Left renal cortex interstitium (tissue), 4 donors: ENCODE data around the gene DLEC1. TPM values are rescaled to one million over a fixed set of nuclear protein-coding genes. Genes with fewer than 3 reads are reported as not detected.
A peak's percentile ranks its signal among the peaks of the same experiment; 100 is the strongest.
"Not testable (repeated sequence)": the region's sequence is repeated elsewhere in the genome, so short reads cannot be mapped to it uniquely, and the experiment has no call there.

ENCODE experiments used
- DNase-seq, 4 donors: peaks; one replicate each; pipeline ENCODE4 v3.0.0-alpha.2; 2013; ENCODE audit warnings: low read depth in 4 of 4, low spot score in 2 of 4, missing footprints in 1 of 4
- polyA plus RNA-seq, 4 donors: library from polyadenylated mRNA; unstranded; fragments of 120-200 nt; gene quantifications; one replicate each; pipeline ENCODE4 v1.2.1, GENCODE V29; 2013; ENCODE audit not compliant: insufficient read length in 4 of 4

DLEC1 gene
- polyA plus RNA-seq, 4 donors = 0.45 to 1.4 (median 1.0) TPM

DNA sequence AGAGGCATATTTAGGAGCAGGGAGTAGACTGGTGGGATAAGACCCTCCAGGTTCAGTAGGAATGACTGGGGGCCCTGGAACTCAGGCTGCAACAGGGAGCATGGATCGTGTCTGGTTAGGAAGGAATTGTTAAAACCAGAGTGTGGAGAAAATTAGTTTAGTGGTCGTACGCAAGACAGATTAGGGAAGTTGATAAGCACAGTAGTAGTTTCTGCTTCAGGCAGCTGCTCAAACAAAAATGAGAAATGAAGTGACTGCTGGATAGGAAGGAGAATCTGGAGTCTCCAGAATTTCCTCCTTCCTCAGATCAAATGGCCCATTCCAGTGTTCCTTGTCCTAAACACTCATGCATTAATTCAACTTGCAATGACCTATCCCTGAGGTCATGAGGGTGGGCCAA, 110.7 kb downstream of the DLEC1 start:
- no peak for DNase-seq

DNA sequence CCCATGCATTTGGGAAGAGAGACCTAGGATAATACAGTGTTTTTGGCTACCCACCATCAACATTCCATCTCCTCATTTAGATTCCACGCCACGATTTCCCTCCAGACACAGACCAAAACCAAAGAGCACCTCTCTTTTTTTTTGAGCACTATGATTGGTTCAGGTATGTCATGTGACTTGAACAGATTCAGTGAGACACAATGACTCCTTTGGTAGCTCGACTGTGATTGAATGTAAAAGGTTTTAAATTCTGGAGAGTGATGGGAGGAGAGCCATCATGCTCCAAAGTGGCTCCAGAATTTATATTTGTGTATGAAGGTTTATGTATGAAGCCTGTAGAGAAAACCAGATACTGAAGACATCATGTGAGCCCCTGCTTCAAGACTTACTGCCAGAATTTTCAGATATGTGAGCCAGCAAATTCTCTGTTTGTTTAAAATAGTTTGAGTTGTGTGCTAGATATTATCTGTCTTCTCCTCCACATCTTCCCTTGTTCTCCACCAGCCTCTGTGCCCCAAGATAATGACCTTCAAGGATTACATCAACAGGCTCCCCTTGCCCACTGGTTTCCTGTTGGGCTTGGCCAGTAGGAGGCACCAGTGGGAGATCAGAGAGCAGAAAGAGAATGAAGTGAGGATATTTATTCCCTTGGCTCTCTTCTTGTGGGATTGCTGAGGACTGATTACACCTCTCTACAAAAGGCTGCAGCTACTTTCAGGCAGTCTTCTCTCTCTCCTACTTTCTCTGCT, 111.9 kb downstream of the DLEC1 start:
- DNase-seq = no peak

GRCh38 chr3:38151667-38152265, 112.8 kb downstream of the DLEC1 start:
- no peak for DNase-seq

GRCh38 chr3:38152609-38153008, 113.6 kb downstream of the DLEC1 start:
- no peak for DNase-seq

GRCh38 chr3:38153221-38153620, 114.2 kb downstream of the DLEC1 start:
- no peak for DNase-seq

DNA sequence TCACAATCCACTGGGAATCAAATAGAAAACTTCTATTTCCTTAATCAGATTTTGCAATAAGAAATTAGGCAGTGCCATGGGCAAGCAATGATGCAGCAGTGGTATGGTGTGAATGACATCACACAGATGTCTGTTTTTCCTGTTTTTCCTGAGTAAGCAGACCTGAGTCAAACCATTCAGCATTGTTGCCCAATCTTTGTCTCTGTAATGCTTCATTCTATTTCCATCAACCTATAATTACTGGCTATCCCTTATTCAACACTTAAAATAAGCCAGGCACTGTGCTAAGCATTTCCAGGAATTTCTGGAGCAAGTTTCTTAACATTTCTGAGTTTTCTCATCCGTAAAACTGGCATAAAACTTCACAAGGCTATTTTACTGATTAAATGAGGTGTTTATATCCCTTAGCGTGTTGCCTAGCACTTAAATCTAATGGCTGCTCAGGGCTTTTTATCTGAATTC, 115.1 kb downstream of the DLEC1 start:
- DNase-seq = no peak

GRCh38 chr3:38154625-38155255, 115.7 kb downstream of the DLEC1 start:
- DNase-seq = no peak

DNA sequence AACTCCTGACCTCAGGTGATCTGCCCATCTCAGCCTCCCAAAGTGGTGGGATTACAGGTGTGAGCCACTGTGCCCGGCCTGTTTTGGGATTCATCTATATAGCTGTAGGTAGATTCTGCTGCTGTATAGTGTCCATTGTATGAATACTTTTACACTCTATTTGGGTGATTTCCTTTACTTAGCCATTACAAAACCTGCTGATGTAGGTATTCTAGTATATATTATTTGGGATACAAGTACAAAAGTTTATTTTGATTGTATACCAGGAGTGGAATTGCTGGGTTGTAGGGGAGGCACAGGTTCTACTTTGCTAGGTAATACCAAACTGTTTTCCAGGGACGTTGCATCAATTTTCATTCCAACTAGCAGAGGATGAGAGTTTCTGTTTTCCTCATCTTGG, 116.8 kb downstream of the DLEC1 start:
- no peak for DNase-seq

DNA sequence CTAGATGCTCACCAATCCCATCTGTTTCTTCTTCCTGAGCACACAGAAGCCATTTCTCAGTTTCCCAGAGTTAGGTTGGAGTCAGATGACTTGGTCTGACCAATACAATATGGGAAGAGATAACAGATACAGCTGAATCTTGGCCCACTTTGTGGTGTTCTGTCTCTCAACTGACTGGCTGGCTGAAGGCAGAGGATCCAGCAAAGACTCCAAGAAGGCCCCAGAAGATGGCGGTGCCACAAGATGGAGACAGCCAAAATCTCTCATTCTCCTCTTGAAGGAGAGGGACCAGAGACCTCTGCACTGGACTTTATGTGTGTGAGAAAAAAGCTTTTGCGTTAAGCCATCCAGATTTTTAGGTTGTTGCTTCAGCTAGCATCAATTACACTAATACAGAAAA, 118.1 kb downstream of the DLEC1 start:
- DNase-seq = no peak

- DNase-seq = no peak
These were observed 118.6 kb downstream of the DLEC1 start for GRCh38 chr3:38157595-38157994.

DNA sequence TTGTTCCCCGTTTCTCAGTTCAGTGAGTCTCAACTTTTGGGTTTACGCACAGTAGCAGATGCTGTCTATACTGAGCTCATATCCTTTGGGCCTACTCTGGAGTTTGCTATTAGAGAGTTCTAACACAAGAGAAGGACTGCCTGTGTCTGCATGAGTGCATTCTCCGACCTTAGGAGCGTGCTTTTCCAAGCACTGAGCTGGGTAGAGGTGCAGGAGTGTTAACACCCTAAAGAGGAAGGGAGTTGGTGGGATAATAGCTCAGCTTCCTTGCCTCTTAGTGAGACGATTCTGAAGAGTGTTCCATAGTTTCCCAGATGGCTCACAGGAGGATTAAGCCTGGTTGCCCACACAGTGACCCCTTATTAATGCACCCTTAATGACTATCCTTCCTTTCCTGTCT, 119.5 kb downstream of the DLEC1 start:
- no peak for DNase-seq

- DNase-seq = not testable (repeated sequence)
These were observed 121.7 kb downstream of the DLEC1 start for GRCh38 chr3:38160704-38161103.

DNA sequence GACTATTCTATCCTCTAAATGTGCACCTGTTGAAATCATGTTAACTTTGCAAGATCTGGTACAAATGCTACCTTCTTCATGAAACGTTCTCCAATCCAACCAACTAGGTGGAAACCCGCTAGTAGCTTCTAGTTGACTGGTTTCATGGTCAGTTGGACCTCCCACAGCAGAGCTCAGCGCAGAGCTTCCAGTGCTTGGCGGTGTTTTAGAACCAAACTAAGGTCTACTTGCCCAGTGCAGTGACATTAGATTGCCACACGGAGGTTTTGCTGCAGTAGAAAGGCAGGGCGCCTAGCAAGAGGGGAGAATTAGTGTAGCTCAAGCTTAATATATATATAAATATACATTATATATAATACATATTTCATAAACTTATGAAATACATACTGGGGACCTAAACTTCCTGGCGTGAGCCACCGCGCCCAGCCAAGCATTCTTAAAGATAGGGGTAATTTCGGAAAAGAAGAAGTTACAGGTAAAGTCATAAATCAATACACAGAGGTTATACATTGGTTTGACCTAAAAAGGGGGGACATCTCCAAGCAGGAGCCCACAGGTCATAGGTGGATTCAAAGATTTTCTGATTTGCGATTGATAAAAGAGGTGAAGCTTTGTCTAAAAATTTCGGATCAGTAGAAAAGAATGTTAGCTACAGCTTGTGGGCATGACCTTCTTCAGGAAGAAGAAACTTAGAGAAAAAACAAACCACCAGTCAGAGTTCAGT, 124.3 kb downstream of the DLEC1 start:
- no peak for DNase-seq

GRCh38 chr3:38163841-38164642, 125.0 kb downstream of the DLEC1 start:
- no peak for DNase-seq

DNA sequence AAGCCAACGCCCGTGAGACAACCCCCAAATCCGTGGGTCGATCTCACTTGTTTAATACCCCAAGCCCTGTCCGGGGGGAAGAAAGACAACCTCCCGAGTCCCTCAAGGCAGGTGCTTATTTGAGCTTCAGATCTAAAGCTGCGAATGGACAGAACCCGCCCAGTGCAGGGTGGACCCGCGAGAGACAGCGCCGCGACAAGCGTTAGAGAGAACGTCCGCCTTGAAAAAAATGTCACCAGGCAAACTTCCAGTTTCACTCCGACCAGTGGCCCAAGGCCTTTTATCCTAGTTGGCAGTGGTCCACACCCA, 125.6 kb downstream of the DLEC1 start:
- DNase-seq = no peak

- DNase-seq = peak; percentile 98 to 99 (median 99)
These were observed 126.1 kb downstream of the DLEC1 start, which contains the start of gene OXSR1 for GRCh38 chr3:38164952-38165721. Gene OXSR1, plus strand, starts transcription at chr3:38165537. Its CDS starts 340 bp downstream, at chr3:38165877.

GRCh38 chr3:38165722-38166387, 126.8 kb downstream of the DLEC1 start:
- peak in 2 of 4 donors; percentile 28 to 45 for DNase-seq

DNA sequence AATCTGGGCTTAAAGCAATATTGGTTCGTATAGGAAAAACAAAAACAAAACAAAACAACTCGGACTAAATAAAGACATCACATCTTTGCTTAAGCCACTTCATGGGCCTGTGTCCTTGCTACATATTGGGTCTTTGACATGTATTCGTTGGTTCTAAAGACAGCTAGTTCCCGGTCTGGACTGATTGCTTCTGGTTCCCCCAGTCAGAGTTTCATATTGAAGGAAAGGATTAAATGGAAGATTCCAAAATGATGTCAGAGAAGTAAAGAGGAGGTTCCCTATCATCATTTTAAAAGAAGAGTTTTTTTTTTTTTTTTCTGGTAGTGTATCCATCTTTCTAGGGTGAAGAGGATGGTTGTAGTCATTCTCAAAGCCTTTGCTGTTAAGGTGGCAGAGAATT, 128.6 kb downstream of the DLEC1 start:
- no peak for DNase-seq
